Cardiac septum (tissue), 1 donor: ENCODE results near the gene USP11. TPM values are rescaled to one million over a fixed set of nuclear protein-coding genes. Genes with fewer than 3 reads are reported as not detected.

Experiments
- DNase-seq: peaks from one replicate; pipeline ENCODE4 v3.0.0-alpha.2; 2020; ENCODE audit warnings: low spot score
- intact Hi-C: fragments of 100-400 bp; cut with DNase I; formaldehyde crosslinking; loops from one replicate; pipeline ENCODE4 v1.14.0; 2022
- total RNA-seq: library from RNA; stranded (reverse); fragmentation: NEBNext Ultra II Directional; extraction: Animal tissue kit (Norgen Biotek cat#: 25700); gene quantifications from one replicate; pipeline ENCODE4 v1.2.1, GENCODE V29; 2021
- donor health status: DM: no; HTN: no; CAD: no.

USP11 gene
- total RNA-seq, 1 donor from 2014 or later, result 64.9 TPM

DNA sequence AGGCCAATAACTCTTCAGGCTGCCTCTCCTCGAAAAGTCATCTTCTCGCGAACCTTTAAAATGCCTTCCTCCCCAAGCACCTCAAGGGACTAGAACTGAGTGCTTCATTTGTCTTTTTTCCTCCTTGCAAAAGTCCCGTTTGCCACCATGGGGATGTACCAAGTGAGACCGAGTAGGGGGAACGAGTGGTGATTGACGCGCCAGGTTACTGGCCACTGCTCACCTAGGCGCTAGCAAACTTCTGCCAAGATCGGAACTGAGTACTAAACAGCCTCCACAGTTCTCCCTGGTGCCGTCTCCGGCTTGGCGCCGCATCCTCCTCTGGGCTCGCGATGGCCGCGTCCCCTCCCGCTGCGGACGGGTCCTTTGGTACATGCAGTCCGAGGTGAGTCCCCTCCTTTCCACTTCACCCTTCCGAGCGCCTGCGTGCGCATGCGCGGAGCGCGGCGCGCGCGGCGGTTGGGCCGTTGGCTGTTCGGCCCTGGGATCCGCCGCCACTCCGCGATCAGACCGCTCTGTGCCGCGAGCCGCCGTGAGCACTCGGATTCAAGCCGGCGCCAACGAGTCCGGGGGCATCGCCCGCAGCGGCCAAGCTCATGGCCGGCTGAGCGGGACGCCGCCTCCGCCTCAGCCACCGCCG is 14.4 kb upstream of the USP11 start, which contains the start of gene CDK16:
CDK16 (plus strand) TSS at position 402 of the 640 bp plus-strand sequence. CDS start 4,877 bp downstream, outside the sequence.
- peak; percentile 94 for DNase-seq
- intact Hi-C loops, result loop anchor here (10.0 kb wide), 1 partner anchor 146 kb away; no protein-coding TSS in a partner anchor

DNA sequence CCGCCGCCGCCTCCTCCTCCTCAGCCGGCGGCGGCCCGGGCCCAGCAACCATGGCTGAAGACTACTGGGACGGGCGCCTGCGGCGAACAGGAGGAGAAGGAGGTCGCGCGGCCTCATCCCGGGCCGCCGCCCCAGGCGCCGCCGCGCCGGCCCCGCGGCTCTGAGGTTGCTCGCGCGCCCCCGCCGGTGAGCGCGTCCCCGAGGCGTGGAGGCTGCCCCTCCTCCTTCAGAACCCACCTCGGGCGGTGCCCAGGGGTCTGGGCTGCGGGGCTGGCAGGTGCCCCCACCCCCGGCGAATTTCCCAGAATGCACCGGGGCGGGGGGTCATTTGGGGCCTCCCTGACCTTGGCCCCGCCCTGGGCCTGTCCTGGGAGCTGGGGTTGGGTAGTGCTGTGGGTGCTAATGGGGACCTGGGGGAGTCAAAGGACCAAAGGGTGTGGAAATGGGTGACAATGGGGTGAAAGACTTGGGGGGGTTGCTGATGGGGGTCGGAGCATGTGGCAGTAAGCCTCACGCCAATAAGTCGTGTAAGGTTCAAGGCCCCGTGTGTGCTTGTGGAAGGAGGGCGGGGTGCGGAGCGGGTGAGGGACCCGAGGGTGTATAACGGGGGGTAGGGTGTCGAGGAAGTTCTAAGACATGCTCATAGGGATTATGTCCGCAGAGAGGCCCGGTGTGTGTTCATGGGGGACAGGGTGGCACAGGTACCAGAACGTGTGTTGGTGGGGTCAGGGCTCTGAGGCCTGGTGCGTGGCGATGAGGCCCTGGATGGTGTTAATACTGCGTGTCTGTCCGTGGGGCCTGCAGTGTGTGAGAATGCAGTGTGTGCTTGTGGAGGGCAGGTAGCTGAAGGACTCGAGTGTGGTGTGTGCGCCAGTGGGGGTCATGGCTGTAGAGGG is 13.6 kb upstream of the USP11 start:
- intact Hi-C loops, result loop anchor here (1.0 to 10.0 kb wide), 2 partner anchors 13 to 146 kb away; no protein-coding TSS in a partner anchor
- DNase-seq, result no peak

DNA sequence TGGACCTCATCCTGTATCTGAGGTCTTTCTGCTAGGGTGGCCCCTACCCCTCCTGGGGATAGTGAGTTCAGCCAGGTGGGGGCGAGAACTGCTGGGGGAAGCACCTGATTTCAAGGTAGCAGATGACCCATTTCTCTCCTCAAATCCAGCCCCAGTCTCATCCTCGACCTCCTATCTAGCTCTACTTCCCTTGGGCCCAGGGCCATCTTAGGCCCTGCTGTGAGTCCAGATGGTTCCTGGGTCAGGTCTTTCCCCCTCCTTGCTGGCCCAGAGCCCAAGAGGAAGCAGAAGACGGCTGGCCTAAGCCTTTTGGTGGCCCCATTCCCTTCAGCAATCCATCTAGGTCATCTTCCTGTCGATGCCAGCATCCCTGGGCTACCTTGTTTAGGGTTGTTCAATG is 11.1 kb upstream of the USP11 start:
- DNase-seq, result peak; percentile 69
- intact Hi-C loops, result no loop called here

DNA sequence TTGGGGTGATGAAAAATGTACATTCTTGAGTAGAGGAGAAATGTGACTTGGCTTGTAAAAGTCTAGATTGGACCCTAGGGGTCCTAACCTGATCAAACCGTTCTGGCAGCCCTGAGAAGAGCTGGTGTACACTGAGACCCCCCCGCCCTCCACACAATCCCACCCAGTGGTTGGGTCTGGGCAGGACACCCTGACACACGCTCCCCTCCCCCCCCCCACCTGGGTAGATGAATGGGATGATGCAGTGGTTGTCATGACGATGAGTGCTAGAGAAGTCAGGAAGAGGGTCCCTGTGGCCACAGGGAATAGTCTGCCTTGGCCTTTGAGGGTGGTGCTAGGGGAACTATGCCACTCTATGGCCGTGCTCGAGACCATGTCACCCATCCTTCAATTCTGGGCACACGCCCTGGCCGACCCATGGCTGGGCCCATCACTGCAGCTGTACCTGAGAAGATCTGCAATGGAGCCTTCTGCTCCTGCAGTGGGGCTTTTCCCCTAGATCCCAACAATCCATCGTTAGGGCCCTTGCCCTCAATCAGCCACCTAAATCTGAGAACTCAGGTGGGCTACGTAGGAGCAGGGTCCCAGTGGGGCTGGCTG is 10.0 kb upstream of the USP11 start:
- intact Hi-C loops, result no loop called here

DNA sequence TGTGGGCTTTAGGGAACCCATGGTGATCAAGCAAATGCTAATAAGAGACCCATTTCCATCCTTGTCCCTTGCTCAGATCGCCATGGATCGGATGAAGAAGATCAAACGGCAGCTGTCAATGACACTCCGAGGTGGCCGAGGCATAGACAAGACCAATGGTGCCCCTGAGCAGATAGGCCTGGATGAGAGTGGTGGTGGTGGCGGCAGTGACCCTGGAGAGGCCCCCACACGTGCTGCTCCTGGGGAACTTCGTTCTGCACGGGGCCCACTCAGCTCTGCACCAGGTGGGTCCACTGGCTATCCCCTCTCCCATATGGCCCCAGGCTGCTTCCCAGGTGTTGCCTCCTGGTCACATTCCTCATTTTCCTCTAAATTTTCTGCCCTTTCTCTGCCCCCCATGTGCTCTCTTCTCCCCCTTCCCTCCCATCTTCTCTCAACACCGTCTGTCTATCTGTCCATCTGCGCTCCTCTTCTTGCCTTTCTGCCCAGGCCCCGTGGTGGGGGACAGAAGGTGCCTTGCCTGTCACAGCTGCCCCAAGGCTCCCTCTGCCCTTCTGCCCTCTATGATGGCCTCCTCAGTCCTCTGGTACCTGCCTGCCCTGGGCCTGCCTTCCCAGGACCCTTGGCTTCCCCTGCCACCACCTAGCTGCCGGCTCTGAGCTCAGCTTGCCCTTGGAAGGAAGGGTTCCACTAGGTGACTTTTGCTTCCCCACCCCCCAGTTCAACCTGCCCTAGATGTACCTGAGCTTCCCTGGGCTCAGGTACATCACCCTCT is 9.1 kb upstream of the USP11 start:
- intact Hi-C loops, result no loop called here
- DNase-seq, result peak; percentile 51

More for the DNA sequence above, 10.0 kb upstream of the USP11 start:
- DNase-seq, result no peak

DNA sequence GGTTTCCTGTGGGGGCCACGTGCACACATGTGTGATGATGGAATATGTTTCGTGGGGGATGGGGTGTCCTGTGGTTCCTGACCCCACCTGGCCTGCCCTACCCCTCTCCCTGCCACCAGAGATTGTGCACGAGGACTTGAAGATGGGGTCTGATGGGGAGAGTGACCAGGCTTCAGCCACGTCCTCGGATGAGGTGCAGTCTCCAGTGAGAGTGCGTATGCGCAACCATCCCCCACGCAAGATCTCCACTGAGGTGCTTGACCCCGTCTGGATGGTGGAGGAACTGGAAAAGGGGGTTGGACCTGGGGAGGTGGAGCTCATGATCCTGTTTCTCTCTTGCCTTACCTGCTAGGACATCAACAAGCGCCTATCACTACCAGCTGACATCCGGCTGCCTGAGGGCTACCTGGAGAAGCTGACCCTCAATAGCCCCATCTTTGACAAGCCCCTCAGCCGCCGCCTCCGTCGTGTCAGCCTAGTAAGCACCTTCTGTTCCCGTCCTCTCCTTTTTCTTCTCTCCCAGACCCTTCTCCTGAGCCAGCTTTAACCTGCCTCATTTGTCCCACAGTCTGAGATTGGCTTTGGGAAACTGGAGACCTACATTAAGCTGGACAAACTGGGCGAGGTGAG is 8.4 kb upstream of the USP11 start:
- DNase-seq, result peak; percentile 53
- intact Hi-C loops, result no loop called here

DNA sequence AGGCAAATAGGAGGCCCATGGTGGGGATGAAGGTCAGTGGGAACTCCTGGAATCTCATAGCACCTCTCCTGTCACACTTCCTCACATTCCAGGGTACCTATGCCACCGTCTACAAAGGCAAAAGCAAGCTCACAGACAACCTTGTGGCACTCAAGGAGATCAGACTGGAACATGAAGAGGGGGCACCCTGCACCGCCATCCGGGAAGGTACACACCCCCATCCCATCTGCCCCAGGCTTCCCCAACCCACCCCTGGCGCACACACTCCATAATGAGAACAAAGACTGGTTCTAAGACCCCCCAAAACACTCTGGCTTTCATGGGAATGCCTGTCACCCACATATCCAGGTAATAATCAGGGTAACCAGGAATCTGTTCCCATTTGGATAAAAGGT is 7.9 kb upstream of the USP11 start:
- intact Hi-C loops, result no loop called here
- DNase-seq, result peak; percentile 54

DNA sequence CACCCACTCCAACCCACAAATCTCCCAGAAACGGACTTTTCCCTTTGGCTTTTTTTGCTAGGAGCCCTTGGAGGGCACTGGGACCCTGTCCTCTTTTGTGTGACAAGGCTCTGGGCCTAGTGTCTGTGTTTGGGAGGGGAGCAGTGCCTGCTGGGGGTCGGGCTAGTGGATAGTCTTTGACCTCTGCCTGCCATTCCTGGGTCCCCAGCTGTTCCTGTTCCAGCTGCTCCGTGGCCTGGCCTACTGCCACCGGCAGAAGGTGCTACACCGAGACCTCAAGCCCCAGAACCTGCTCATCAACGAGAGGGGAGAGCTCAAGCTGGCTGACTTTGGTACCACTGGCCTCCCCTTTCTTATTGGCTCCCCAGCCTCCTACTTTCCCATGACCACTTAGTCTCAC is 6.7 kb upstream of the USP11 start:
- intact Hi-C loops, result no loop called here
- DNase-seq, result peak; percentile 59

DNA sequence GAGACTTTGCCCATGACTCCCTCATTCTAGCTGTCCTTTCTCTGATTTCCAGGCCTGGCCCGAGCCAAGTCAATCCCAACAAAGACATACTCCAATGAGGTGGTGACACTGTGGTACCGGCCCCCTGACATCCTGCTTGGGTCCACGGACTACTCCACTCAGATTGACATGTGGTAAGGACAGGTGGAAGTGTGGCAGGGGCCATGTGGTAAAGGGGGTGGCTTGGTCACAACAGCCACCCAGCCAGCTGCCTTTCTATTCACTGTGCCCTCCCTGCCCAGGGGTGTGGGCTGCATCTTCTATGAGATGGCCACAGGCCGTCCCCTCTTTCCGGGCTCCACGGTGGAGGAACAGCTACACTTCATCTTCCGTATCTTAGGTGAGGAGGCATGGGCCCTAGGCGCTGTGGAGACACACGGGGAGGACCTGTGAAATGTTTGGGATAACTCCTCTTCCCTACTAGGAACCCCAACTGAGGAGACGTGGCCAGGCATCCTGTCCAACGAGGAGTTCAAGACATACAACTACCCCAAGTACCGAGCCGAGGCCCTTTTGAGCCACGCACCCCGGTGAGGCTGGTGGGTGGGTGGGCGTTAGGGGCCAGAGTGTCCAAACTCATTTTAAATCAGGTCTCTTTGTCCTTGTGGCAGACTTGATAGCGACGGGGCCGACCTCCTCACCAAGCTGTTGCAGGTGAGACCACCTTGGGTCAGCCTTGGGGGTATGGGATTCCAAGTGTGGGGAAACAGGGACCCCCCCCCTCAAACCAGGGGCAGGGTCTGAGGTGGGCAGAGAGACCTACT is 6.1 kb upstream of the USP11 start:
- DNase-seq, result peak; percentile 62
- intact Hi-C loops, result no loop called here

DNA sequence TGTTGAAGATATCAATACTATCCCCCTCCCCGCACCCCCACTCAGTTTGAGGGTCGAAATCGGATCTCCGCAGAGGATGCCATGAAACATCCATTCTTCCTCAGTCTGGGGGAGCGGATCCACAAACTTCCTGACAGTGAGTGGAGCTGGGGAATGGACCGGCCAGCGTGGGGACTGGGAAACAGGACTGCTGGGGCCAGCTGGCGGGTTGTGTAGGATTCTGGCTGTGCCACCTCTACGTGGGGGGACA is 5.5 kb upstream of the USP11 start:
- DNase-seq, result no peak
- intact Hi-C loops, result no loop called here

DNA sequence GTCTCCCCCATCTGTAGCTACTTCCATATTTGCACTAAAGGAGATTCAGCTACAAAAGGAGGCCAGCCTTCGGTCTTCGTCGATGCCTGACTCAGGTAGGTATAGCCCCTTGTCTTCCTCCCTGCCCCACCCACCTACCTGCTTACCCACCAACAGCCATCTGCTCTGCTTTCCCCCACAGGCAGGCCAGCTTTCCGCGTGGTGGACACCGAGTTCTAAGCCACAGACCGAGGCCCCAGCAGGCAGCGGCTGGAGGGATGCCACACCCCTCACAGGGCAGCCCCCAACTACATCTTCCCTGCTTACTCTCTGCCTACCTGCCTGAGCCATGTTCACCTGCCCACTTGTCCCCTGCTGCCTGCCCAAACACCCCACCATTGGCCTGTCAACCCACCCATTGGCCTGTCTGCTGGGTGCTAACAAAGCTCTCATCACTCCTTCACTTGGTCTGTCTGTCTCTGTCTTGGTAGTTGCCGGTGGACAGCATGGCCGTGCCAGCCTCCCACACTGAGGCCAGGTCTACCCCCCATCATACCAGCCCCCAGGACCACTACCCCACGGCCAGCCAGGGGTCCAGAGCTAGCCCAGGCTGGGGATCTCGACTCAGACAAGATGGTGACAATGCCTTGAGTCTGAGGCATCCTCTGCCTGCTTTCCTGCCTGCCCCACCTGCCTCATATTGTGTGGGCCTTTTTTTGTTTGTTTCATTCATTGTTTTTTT is 4.1 kb upstream of the USP11 start:
- intact Hi-C loops, result no loop called here
- peak; percentile 41 for DNase-seq

DNA sequence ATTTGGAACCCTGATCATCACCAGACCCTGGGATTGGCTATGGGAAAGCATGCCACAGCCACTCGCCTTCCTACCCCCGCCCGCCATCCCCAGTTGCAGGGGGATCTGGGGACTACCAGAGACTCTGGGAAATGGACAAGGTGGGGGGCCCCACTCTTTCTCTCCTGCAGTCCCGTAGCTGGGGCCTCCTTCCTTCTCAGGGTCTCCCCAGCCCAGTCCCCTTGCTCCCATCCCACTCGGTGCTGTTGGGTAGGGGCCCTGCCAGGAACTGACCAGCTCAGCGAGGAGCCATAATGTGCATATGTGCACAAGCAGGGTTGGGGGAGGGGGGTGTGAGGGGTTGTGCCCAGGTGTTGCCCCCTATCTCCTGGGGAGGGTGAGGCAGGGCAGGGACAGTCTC is 3.4 kb upstream of the USP11 start:
- DNase-seq, result peak; percentile 50
- intact Hi-C loops, result no loop called here

DNA sequence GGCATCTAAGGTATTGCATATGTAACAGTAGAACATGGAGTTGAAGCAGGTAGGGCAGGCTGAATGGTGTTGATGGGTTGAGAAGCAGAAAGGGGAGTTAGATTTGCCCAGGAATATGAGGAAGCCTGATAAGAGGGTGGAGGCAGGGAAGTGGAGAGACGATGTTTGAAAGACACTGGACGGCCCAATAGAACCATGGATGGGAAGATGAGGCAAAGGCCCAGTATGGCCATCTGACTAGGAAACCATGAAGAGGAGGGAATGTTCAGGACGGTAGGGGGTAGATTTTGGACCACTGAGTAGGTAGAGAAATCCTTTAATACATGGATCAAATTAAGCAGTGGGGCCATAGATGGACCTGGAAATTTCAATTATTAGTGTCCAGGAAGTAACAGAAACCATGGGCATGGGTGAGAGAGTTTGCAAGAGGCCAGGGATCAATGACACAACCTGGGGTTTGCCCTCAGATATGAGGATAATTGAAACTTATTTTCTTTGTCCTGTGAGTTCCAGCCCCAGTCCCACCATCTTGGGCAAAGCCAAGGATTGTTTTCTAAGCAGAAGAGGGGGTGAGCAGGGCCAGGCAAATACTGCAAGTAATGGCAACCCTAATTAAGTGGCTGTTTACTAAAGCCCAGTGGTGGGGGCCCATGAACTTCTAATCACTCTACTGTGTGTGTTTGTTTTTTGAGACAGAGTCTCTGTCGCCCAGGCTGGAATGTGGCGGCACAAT is 2.5 kb upstream of the USP11 start:
- DNase-seq, result peak; percentile 27
- intact Hi-C loops, result no loop called here

DNA sequence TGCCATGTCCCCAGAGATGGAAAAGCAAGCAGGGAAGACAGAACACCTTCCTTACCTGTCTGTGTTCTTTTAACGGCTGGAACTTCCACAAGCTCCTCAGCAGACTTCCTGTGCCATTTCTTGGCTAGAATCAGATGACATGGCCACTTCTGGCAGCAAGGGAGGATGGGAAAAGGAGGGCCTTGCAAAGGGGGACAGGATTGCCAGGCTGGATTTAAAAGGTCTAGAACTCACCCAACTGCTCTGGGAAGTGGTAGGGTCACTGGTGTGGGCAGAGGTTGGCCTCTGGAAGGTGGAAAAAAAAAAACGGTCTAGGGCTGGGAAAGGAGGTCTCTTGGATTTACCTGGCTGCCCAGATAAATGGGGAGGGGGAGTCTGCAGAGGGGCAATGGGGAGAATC is 1.6 kb upstream of the USP11 start:
- intact Hi-C loops, result no loop called here
- DNase-seq, result no peak

DNA sequence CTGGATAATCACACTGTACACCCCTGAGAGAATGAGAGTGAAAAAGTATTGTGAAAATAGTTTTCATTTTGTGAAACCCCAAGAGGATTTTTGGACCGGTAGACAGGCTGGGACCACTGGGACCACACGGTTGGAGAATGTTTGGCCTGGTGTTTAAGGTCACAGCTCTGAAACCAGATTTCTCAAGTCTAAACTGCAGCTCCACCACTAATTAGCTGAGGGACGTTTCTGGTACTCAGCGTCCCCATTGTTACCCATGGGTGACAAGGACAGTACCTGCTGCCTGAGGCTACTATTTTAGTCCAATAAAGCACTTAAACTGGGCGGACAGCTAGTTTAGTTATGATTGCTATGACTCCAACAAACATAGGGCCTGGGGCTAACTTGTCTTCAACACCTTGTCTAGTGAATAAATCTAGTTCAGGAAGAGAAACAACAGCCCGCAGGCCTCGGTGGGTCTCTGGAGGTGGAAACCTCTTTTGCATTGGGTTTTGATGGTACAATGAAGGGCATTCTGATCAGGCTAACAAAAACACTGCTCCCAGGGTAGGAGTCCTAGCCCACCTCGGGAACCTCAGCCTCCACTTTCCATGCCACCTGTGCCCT is 509 bp upstream of the USP11 start:
- intact Hi-C loops, result loop anchor here (1.0 kb wide), 1 partner anchor 13 kb away; no protein-coding TSS in a partner anchor
- peak; percentile 41 for DNase-seq

DNA sequence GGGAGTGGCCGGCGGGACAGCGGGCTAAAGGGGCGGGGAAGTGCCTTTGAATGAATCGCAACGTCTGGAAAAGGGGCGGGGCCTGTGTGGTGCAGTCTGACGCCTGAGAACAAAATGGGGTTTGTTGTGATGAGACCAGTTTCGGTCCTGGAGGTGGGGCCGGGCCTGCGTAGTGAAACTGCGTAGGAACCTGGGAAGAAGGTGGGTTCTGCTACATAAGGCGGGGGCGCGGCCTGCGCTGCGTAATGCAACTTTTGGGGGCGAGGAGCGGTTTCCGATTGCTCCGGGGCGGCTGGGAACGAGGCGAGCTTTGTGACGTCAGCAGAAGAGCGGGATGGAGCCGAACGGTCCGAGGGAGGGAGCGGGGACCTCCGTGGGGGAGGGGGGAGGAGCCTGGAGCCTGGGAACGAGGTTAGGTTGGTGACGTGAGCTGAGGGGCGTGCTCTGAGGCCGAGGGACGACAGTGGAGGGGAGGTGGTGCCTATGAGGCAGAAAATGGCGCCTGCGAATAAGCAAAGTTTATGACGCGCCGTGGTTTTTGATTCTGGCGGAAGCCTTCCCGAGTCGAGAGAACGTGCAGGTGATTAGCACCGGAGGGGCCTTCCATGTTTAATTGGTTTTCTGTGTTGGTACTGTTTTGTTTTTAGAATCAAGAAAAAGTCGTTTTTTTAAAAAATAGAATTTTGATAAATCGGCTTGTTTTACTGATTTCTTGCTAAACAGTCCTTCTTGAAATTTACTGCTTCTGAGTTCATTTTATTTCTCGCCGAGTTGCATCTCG is 714 bp downstream of the USP11 start:
- peak; percentile 96 for DNase-seq
- intact Hi-C loops, result no loop called here
